Superior temporal gyrus (tissue), 1 donor: ENCODE results near the gene ROR2.

ENCODE experiments used
- DNase-seq: peaks from one replicate; pipeline ENCODE4 v3.0.0-alpha.2; 2016; ENCODE audit errors: extremely low spot score

The ROR2 gene

DNA sequence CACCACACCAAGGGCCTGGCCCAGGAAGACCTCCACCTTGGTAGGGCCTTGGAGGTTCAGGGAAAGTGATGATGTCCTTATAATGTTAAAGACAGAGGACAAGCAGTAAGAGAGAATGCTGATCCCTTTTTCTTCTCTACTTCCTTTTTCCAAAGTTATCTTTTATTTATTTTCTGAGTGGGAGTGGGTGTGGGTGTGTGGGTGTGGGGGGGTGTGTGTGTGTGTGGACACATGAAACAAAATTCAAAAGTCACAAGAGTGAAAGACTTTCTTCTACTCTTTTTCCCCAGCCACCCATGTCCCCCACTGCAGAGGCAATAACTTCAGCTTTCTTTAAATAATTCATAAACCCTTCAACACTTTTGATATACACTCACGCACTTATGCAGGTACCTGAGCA is 70.8 kb downstream of the ROR2 start:
- DNase-seq: no peak

DNA sequence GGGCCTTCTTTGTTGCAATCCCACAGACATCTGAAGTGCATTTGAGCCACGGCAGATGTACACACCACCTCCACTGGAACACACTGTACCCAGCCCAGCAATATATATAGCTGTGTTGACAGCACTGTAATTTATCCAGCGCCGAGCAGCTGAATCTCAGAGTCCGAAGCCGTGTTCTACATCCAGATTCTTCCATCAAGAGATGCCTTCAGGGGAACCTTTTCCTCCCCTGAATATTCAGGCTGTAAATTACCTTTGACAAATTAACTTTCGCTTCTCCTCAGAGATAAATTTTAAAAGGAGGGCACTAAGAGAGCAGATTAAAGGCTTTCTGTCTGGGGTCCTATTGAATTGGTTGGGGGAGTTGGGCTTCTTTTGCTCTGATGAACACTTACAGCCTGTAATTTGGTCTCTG is 76.4 kb downstream of the ROR2 start:
- no peak for DNase-seq

DNA sequence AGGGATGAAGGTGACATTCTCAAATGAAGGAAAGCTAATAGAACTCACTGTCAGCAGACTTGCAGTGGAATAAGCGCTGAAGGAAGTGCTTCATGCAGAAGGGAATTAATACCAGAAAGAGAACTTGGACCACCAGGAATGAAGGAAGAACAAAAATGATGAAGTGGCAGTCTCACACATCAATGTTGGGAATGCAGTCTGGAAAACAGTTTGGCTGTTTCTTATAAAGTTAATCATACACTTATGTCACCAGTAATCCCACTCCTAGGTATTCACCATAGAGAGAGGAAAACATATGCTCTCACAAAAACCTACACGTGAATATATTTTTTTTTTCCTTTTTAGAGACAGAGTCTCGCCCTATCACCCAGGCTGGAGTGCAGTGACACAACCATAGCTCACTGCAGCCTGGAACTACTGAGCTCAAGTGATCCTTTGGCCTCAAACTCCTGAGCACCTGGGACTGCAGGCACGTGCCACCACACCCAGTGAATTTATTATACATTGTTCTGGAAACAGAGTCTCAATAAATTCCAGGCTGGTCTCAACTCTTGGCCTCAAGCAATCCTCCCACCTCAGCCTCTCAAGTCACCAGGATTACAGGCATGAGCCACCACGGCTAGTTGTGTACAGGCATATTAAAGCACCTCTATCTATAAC is 81.2 kb downstream of the ROR2 start:
- DNase-seq: no peak

DNA sequence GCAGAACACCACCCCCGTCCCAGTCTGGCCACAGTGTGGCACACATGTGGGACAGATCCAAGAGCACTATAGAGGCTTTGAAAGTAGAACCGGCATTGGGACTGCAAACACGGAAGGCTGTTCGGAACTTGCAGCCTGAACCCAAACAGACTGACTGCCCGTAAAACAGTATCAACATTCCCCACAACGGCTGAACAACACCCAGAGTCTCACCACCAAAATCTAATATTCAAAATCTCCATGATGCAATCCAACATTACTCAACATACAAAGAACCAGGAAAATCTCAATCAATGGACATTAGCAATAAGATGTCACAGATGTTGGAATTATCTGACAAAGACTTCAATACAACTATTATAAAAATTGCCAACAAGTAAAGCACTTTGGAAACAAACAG is 82.3 kb downstream of the ROR2 start:
- DNase-seq: no peak

DNA sequence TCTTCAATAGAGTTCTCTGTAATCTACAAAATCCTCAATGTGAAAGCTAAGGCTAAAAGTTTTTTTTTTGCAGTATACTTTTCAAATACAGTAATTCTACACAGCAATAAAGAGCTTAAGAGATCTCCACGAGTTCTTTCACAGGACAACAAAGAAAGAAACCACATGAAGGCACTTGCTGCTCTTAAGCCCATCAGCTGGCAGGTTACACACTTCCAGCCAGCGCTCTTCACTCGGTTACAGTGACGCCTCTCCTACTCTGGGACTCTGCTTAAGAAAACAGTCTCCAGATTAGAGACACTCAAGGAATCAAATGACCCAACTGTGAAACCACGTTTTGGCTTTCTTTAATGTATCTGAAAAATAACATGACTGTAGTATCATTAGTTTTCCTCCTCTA is 85.0 kb downstream of the ROR2 start:
- DNase-seq: no peak

DNA sequence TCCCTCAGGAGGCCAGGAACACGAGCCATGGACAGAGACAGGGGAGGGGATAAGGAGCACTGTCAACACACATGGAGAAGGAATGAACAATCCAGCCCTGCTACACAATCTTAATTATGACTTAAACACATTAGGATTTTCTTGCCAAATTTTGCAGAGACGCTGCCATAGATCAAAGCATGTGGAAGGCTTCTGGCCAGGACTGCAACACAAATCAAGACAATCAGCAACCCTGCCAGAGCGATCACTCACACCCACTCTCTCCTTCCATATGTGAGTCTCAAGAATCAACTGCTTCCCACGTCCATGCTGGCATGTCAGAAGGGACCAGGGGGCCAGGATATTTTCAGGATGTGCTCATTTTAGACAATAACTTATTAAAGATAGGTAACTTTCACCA is 85.6 kb downstream of the ROR2 start:
- DNase-seq: no peak

DNA sequence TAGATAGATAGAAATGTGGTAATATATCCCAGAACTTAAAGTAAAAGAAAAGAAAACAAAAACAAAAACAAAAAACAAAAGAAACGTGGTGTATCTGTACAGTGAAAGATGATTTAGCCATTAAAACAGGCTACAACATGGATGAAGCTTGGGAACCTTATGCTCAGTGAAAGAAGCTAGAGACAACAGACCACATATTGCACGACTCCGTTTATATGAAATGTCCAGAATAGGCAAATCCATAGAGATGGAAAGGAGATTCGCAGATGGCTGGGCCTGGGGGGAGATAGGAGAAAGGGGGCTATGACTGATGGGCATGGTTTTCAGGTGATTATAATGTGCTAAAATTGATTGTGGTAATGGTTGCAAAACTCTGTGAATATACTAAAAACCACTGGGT is 86.6 kb downstream of the ROR2 start:
- DNase-seq: no peak

DNA sequence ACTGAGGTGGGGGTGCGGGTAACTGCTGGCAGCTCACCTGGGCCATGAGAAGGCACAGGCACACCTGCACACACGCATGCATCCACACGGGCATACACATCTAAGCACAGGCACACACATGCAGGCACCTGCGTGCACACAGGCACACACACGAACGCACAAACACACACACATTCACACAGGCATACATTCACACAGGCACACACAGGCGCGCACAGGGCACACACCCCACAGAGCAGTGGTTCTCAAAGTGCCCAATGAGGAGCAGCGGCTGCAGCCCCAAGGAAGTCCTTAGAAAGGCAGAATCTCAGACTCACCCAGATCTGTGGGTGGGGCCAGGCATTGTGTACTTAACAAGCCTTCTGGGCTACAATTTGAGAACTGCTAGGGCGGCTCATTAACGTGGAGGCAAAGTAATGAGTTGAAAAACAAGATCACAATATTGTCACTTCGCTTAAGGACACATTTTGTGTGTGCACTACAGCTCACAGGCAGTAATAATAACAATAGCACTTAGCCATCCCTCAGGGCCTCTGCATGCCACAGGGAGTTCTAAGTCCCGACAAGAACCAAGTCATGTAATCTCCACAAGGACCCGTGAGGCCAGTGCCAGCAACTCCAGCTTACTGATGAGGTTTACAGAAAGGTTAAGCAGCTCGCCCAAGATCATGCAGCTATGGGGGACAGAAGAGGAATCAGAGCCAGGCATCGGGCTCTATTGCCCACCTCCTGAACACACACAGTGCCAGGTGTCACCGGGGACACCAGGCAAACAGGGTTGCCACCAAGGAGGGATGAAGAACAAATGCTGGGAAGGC is 91.6 kb downstream of the ROR2 start:
- DNase-seq: no peak

DNA sequence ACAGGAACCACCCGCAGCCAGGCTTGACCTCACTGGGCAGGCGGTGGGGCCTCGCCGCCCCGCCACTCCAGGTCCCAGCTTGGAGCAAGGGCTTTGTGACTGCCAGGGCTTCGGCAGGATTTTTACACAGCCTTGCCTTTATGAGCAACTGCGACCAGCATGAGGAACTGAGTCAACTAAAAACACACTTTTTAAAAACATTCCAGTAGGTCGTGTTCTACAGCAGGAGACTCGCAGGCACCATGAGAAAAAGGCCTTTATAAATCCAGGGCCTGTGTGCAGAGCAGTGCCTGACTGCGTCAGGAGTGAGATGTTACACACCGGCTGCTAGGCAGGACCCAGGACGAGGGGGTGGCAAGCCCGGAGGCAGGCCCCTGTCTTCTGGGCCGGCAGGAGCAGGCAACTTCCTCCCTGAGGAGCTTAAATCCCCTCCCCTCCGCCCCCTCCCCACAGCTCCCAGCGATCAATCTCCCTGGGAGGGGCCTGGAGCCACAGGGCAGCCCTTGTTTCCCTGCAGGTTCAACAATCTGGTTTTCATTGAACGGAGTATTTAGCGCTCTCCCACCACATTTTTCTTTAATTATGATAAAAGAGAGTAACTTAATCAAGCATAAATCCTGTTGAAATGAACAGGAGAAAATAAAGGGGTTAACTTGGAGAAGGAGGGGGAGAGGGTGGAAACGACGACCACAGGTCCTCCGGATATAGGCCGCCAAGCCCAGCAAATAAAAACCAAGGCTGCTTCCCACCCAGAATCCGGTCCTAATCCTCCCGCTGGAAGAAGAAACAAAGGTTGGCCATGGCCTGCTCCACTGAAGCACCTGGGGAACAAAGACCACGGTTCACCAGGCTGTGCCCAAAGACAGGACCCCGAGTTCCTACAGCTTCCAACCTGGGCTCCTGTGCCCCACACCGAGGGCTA is 92.5 kb downstream of the ROR2 start:
- no peak for DNase-seq

DNA sequence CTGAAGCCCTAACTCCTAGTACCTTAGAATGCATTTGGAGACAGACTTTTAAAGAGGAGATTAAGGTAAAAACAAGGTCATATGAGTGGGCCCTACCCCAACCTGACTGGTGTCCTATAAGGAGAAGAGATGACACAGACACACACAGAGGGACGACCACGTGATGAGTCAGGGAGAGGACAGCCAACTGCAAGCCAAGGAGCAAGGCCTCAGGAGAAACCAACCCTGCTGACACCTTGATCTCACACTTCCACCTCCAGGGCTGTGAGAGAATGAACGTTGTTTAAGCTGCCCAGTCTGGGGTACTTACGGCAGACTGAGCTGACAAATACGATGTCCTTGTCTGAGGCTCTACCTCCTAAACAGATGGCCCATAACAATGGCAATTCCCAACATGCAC is 93.6 kb downstream of the ROR2 start:
- DNase-seq: no peak

DNA sequence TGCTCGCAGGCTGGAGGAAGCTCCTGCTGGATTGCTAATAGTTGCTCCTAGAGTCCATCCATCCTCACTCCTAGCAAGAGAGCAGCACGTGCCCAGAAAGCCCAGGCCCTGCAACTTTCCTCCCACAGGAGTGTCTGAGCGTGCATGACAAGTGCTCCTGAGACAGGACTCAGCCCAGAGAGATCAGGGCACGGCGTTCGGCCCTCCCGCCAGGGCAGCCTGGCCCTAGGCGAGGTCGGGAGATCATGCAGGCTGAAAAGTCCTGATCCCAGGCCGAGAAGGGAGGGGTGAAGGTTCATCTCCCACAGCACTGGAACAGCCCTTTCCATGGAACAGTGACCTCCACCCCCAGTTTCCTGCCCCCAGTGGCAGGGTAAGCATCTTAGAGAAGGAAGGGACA is 94.8 kb downstream of the ROR2 start:
- no peak for DNase-seq

DNA sequence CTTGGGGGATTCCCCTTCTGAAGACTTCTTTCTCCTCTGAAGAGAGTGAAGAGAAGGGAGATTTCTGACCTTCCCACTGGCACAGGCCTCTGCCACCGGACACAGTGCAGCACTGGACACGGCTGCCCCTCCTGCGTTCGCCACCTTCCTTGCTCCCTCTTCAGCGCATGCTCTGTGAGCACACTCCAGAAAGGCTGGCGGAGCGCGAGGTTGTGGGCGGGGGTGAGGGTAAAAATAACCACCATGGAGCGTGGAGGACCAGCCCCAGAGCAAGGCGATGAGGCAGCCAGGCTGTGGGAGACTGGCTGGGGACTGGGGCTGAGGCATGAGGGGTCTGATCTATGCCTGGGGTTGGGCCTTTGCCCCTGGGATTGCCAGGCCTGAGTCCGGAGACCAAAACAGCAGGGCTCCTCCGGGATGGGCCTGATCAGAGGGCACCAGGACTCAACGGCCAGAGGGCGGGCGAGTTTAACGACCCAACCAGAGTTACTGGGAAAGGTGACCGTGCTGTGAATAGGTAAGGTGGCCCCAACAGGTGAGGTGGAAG is 97.2 kb downstream of the ROR2 start:
- no peak for DNase-seq

DNA sequence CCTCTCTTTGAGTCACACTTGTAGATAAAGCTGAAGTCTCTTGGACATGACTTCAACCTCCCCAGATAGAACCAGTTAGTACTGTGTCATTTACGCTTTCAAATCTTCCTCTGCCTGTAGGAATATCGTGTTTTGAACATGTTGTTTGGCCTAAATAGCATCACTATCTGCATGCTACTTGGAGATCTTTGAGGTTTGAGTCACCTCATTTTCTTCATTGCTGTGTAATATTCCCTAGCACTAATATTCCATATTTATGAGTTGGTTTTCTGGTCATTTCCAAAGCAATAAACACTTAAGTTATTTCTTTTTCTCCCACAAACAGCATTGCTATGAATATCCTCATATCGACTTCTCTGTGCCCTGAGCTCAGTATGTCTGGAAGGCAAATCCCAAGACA is 100.3 kb downstream of the ROR2 start:
- no peak for DNase-seq

DNA sequence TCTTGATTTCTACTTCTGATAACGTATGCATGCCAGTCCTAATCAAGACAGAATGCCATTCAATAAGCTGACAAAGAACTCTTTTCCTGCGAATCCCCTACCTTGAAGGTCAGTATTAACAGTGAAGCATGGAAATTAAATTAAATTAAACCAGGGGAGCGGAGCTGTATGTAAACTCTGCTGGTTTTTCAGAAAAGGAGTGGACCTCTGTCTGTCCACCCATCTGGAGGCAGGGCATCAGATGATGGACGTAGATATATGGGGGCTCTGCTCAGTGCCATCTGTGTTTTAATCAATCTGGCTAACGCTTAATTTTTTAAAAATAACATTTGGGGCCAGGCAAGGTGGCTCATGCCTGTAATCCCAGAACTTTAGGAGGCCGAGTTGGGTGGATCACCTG is 101.9 kb downstream of the ROR2 start:
- no peak for DNase-seq

DNA sequence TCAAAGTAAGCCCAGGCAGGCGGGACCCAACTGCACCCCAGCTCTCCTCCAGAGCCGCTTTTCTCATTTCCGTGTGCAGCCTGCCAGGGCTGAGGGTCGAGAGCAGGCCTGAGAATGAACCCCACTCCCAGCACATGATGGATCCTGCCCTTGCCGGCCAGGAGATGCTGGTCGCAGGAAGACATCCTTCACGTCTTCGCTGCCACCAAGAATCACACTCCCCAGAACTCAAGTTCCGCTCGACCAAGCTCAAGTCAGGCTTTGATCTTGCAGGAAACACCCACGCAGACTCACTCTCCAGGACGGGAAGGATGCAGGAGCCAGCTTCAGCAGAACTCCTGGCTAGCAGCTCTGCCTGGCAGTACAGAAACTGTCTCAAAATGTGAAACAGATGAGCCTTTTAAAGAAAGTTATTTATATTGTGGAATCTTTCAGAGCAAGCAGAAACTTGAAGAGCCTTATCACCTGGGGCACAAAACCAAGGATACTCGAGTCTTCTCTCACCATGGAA is 102.4 kb downstream of the ROR2 start:
- peak; percentile 53 for DNase-seq

DNA sequence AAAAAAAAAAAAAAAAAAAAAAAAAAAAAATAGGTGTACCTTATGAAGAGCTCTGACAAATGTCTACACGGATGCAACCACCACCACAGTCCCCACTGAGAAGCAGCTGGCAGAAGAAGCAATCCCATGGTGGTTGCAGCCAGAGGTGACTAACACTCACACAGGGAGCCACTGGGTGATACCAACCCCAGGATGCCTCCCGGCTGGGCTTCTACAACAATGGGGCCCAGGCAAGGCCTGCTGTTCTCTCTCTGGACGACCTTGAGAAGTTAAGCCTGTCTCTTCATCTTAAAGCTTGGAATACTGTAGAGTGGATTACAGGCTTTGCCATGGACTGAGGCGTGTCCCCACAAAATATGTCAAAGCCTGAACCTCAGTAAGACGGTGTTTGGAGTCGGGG is 104.1 kb downstream of the ROR2 start:
- DNase-seq: no peak

DNA sequence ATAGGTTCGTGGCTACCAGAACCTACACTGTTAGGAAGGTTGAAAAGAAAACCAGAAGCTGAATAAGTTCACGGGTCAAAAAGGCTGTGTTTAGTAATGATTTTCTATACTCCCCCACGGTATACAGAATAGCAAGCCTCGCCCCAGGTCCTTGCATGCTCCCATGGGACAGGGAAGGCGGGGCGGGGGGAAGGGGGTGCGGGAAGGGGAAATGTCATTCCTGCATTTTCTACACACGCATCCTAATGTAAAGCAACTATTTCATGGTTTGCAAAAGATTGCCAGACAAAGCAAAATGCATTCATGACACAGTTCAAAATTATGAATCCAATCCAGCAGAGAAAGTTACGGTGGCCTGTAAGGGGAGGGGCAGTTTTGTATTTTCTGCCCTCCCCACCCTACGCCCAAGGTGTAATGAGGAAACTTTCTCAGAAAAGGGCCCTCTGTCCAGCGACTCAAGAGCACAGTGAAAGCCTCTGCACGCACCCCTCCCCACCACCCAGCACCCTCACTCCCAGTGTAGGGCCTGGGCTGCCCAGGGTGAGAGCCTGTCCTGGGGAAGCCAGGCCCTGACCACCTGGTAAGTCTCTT is 105.2 kb downstream of the ROR2 start:
- no peak for DNase-seq

DNA sequence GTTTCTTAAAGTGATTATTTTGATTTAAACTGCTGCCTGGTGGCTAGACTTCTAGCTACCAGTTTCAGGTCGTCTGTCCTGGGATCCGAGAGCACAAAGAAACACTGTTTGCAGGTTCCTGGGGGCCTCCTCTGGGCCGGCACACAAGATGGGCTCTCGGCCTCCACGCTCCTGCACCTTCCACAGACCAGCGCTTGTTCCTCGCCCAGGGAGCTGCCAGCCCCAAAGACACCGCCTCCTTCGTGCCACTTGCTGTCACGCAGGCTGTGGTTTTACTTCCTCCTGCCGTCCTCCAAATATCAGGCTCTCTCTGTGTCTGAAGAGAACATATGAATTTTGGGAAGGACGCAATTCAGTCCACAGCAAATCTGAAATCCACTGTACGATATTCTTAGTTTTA is 105.8 kb downstream of the ROR2 start:
- DNase-seq: peak; percentile 13

DNA sequence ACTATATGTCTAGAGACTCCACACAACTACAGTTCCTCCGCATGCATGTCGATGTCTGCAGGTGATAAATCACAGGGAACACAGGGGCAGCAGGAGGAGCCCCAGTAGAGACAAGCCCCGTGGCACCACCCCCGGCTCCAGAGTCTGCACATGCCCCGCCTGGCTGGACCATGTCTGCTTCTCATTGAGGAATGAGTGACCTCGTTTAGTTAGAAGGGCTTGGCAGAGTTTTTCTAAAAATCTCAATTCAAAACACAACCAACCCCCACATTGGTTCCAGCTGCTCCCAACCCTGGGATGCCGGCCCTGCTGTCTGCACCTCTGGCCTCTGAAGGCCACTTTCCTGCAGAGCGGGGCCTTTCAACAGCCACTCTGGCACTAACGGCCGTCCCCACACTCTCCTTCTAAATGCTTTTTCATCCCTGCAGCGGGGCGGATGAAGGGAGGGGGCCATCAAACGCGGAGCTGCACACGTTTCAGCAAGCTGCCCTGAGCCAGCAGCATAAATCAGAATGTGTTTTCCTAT is 106.3 kb downstream of the ROR2 start:
- DNase-seq: no peak

DNA sequence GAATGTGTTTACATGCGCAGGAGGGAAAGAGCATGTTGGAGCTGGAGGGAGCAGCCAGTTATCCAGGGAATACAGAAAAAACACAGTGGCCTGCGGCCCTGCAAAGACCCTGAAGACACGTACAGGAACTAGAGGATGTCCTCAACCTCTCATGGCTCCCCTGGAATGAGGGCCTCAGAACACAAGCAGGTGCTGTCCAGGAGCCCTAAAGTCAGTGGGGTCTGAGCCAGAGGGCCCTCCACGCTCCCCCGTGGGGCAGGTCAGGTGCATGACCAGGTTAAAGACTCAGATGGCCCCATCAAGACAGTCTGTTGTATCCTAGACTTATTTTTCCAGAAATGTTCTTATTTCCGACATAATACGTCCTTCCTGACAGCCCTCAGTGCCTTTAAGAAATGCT is 106.9 kb downstream of the ROR2 start:
- no peak for DNase-seq

DNA sequence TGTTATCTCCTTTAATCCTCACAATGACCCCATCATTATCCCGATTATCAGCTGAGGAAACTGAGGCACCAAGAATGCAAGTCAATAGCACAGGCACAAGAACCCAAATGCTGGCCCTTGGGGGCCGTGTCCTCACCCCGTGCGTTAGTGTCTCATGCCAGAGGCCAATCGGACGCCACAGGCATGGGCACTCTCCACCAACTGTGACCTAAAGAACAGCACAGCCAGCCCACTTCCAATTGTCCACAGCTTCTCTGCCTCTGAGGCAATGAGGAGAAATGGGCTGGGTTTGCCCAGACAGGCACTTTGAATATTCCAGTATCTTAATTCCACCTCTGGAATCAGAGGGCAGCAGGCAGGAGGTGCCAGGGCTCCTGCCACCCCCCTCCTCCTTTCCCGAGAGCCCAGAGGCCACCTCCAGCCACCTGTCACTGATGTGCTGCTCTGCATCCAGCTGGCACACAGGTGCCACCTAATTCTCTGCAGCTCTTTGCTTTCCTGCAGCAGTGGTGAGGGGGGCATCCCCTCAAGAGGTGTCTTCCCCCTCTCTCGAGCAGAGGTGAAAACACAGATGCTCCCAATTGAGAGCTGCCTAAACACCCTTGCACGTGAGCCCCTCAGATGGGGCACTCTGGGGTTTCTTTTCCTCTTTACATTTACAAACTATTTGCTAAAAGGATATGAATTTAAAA is 107.5 kb downstream of the ROR2 start:
- DNase-seq: no peak
